IPS-NIHi11 (cell line): ENCODE data around the gene PDCD1.
A peak's percentile ranks its signal among the peaks of the same experiment; 100 is the strongest.
"Not testable (repeated sequence)": the region's sequence is repeated elsewhere in the genome, so short reads cannot be mapped to it uniquely, and the experiment has no call there.

ENCODE experiments used
- DNase-seq: peaks from one replicate; pipeline ENCODE4 v3.0.0; 2012; ENCODE audit warnings: mixed read lengths, low spot score

PDCD1 gene

DNA sequence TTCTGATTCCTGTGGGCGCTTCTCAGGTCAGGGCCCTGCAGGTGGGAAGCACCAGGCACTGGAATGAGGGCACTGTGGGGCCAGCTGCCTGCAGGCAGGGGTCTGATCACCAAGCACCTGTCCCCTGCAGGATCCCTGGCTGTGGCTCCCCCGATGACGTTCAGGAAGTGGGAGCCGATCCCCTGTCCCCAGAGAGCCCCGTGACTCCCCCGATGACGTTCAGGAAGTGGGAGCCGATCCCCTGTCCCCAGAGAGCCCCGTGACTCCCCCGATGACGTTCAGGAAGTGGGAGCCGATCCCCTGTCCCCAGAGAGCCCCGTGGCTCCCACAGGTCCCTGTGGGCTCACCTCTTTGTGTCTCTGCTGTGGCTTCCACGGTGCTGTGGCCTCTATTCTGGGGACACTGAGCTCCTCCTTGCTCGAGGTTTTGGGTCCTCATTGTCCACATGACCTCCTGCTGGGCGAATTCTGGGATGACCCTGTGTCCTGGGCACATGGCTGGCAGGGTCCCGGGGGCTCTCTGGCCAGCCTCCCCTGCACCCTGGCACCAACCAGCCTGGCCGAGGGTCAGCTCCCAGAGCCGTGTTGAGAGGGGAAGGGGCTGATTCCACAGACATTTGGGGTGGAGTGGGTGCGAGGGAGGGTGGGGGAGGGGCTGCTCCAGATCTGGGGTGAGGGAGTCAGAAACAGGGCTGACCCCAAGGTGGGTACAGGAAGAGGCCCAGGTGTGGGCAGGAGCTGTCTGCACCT, 44.9 kb downstream of the PDCD1 start:
- peak; percentile 8 for DNase-seq

DNA sequence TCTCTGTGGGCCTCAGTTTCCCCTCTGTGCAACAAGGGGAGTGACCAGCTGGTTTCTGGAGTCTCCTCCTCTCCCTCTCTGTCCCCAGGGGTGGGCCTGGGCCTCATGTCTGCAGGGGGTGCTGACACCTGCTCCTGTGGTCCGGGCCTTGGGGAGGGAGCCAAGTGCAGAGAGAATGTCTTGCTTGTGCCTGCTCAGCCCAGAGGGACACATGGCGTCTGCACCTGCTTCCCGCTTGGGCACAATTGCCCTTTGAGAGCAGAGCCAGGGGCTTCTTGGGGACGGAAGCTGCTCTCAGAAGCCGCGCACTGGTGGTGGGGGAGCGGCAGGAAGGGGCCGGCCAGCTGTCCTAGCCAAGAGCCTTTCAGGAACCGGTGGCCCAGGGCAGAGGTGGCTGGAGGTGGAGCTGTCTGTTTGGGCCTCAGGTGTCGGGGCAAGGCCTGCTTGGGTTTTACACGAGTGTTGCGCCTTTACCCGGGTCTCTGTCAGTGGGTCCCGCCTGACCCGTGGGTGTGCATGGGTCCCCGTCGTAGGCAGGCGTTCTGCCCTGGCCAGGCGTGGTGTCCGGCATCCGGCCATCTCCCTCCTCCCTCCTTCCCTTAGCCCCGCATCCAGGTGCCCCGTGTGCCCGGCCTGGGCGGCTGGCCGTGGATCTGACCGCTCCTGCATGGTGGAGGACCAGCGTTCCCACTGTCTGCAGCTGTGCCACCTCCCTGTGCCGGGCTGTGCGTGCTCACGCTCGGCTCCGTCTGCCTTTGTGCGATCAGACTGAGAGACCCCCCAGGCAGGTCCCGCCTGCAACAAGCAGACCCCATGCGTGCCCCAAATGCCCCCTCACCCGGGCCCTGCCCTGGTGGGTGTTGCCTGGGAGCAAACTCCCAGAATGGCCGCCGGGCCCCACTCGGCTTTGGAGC, 45.7 kb downstream of the PDCD1 start:
- DNase-seq: peak; percentile 8

DNA sequence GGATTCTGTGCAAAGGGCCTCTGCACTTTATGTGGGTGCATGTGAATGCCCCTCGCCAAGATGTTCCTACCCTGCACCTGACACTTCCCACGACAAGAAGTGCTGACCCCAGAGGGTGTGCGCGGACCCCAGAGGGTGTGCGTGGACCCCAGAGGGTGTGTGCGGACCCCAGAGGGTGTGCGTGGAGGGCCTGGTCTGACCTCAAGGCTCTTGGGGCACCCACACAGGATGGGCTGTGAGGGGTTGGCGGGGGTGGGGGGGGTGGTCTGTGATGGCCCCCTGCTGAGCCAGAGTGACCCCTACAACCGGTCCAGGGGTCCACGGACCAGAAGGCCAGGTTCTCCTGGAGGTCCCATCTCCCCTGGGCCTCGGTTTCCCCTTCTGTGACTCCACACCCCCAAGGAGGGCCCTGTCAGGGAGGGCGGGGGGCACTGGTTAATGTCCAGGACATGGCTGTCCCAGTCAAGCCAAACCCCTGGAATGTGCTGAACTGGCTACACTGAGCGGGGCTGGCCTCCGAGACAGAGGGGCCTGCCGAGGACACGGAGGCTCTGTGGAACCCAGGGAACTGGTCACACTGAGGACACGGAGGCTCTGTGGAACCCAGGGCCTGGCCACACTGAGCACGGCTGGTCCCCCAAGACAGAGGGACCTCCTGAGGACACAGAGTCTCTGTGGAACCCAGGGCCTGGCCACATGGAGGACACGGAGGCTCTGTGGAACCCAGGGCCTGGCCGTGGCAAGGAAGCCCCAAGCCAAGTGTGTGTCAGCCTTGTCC, 46.6 kb downstream of the PDCD1 start:
- DNase-seq: no peak

DNA sequence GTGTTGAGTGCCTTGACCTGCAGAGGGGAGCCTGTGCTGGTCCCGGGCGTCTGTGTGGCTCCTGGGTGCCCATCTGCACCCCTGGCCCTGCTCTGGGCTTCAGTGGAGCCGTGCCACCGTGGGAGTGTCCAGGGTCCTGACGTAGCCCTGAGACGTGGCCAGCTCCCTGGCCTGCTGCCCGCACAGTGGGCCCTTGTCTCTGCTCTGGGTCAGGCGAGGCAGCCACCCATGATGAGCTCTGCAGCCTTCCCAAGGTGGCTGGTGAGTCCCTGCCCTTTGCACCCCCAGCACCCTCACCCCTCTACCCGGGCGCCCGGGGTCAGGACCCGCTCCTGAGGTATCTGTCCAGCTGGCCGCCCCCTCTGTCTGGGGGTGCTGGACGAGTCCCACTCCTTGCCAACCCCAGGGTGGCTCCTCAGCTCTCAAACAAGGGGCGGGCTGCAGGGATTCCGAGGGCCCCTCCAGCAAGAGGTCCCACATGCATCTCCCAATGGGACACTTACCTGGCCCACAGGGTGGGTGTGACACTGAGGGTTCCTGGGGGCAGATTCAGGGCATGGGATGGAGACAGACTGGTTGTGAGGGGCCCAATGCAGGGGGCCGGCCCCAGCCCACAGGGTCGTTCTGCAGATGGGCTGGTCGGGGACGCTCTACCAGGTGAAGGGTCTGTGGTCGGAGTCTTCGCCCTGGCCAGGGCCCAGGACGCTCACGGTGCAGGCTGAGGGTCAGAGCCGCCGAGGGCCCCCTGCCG, 47.3 kb downstream of the PDCD1 start:
- peak; percentile 10 for DNase-seq

DNA sequence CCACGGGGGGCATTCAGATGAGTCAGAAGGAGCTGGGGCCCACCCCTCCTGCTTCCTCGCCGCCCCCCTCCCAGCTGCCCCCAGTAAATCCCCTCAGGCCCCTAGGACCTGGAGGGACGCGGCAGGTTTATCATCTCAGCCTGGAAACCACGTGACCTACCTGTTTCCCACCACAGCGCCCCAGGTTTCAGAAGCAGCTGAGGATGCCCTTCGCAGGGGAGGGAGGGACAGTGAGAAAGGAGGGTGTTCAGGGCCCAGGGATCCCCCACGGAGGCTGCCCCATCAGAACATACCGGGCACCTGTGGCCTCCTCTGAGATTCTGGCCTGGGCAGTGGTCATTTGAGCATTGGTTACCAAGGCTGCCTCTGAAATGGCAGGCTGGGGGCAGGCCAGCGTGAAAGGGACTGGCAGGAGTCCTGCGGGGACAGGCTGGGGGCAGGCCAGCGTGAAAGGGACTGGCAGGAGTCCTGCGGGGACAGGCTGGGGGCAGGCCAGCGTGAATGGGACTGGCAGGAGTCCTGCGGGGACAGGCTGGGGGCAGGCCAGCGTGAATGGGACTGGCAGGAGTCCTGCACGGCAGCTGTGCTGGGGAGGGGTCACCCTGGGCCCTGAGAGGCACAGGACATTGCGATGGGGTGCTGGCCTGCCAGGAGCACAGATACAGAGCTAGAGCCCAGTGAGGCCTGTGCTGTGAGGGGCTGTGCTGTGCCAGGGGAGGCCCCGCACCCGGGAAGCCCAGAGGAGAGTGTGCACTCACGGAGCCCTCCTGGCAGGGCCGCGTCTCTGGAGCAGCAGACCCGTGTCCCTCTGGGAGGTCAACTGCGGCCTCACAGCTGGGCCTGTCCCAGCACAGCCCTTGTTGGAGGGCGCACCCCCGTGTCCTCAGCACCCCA, 48.1 kb downstream of the PDCD1 start:
- DNase-seq: peak; percentile 23

DNA sequence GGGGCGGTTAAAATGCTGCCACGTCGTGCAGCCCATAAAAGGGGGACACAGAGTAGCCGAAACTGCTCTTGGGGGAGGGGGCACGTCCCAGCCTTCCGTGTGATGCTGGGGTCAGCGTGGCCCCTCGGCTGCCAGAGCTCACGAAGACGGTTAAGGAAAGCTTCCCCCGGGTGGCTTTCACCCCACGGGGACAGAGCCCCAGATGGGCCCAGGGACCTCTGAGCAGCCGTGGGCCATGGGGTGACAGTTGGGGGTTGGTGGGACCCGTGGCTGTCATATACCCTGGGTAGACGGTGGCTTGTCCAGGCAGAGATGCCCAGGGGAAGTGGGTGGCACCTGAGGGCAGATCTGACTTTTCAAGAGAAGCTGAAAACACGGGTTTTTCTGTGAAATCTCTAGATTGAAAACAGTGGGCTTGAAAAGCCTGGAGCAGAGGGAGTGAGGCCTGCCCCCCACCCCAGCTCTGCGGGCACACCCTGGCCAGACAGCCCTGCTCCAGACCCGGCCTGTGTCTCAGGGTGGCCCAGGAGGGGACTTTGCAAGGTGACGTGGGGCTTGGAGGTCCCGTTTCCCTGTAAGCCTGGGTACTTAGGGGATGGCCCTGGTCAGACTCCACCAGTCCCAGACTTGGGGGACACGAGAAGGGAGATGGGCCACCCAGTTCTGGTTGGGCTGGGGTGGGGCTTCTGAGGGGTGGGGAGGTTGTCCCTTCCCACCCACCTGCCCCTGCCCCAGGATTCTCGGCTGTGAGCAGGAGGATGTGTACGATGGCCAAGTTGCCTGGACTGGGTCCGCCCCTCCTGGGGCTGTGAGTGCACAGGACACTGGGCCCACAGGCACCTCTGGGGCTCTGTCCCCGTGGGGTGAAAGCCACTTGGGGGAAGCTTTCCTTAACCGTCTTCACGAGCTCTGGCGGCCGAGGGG, 49.0 kb downstream of the PDCD1 start:
- DNase-seq: no peak

DNA sequence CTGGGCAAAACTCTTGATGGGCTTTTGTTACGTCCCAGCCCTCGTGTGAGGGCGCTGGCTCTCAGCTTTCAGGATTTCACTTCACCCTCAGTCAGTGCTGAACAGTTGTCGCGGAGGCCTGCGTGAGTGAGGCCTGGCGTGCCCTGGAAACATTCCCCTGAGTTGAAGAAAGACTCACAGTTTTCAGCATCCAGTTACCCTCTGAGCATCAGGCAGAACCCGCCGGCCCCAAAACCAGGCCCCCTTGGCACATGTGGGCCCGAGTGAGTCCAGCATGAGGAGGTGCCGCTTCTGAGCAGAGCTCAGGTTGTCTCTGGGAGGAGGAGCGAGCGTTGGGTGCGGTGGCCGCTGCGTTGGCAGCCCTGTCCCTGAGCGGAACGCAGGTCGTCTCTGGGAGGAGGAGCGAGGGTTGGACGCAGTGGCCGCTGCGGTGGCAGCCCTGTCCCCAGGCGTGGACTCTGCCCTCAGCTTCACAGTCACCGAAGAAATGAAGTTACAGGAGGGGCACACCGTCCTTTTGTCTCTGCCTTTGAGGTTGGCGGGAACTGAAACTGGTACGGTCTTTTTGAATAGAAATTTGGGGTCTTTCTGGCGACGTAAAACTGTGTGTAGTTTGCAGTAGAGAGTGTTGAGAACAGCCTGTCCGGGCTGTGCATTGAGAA, 49.8 kb downstream of the PDCD1 start, which contains the start of gene NEU4:
TSS of gene NEU4 (plus strand) at position 473 of the 662 bp plus-strand sequence. CDS start 5,292 bp downstream, outside the sequence.
- peak; percentile 43 for DNase-seq

DNA sequence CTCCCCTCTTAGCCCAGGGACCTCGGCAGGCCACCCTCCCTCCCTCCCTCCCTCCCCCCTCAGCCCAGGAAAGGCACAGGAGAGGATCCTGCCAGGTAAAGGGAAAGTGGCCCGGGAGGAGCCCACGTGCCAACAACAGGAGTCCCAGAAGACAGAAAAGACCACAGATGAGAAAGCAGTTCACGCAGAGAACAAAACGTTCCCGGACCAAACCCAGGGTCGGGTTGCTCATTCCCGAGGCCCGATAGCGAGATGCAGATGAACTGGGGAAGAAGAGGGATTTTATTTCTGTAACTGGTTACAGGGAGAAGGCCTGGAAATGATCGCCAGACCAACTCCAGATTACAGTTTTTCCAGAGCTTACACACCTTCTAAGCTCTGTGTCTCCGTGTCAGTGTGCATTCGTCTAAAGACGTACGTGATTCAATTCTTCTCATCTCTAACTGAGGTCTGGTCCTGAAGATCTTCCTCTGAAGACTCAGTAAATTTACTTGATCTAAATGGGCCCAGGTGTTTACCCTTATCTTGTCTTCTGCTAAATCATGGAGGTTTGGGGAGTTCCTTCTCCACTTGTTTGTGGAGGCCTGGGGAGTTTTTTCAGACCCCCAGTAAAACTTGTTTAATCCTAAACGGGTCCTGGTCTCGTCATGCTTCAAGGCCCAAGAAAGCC, 50.5 kb downstream of the PDCD1 start:
- DNase-seq: peak; percentile 41

DNA sequence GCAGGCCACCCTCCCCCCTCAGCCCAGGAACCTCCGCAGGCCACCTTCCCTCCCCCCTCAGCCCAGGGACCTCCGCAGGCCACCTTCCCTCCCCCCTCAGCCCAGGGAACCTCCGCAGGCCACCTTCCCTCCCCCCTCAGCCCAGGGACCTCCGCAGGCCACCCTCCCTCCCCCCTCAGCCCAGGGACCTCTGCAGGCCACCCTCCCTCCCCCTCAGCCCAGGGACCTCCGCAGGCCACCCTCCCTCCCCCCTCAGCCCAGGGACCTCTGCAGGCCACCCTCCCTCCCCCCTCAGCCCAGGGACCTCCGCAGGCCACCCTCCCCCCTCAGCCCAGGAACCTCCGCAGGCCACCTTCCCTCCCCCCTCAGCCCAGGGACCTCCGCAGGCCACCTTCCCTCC, 52.5 kb downstream of the PDCD1 start:
- DNase-seq: not testable (repeated sequence)

DNA sequence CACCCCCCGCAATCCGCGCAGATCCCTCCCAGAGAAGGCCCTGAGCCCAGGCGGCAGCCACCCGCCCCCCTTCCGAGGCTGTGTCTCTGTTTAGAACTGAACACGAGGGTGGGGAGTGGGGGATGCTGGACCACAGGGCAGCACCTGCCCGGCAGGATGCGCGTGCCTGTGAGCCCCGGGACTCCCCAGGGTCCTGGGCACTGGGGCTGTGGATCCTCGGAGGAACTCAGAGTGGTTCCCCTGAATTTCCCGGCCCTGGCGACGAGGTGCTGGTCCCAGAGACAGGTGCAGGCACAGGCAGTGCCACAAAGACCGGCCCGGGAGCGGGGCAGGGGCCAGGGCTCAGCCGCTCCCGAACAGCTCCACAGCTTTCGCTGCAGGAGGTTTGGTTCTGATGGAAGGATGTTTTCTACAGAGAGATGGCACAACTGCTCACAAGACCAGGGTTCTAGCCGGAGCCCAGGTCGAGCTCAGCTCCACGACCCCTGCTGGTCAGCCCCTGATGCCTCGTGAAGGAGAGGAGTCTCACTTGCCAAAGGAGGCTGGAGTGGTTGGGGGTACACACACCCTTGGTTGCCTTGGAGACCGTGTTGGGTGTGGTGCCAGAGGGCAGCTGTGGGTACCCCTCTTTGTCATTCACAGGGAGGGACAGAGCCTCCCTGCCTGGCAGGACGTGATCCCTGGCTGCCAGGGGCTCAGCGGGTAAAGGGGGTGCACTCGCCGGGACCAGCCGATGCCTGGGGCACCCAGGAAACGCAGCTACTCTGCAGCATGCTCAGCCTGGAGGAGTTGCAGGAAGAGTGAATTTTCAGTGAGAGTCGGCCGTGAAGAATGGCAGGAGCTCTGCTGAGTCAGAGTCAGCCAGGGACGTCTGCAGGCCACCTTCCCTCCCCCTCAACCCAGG, 54.1 kb downstream of the PDCD1 start:
- DNase-seq: peak; percentile 26

DNA sequence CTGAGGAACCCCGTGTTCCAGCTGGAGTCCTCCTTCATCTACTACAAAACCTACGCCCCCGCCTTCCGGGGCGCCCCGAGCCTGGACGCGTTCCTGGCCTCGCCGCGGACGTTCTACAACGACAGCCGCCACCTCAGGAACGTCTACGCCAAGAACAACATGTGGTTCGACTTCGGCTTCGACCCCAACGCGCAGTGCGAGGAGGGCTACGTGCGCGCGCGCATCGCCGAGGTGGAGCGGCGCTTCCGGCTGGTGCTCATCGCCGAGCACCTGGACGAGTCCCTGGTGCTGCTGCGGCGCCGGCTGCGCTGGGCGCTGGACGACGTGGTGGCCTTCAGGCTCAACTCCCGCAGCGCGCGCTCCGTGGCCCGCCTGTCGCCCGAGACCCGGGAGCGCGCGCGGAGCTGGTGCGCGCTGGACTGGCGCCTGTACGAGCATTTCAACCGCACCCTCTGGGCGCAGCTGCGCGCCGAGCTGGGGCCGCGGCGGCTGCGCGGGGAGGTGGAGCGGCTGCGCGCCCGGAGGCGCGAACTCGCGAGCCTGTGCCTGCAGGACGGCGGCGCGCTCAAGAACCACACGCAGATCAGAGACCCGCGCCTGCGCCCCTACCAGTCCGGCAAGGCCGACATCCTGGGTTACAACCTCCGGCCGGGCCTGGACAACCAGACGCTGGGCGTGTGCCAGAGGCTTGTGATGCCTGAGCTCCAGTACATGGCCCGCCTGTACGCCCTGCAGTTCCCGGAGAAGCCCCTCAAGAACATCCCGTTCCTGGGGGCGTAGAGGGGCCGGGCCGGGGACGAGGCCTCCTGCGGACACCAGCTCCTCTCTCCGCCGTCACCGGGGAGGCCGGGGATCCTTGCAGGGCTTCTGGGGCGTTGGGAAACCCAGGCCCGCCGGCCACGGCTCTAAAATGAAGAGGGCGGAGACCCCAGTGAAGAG, 55.0 kb downstream of the PDCD1 start:
- DNase-seq: peak; percentile 70

DNA sequence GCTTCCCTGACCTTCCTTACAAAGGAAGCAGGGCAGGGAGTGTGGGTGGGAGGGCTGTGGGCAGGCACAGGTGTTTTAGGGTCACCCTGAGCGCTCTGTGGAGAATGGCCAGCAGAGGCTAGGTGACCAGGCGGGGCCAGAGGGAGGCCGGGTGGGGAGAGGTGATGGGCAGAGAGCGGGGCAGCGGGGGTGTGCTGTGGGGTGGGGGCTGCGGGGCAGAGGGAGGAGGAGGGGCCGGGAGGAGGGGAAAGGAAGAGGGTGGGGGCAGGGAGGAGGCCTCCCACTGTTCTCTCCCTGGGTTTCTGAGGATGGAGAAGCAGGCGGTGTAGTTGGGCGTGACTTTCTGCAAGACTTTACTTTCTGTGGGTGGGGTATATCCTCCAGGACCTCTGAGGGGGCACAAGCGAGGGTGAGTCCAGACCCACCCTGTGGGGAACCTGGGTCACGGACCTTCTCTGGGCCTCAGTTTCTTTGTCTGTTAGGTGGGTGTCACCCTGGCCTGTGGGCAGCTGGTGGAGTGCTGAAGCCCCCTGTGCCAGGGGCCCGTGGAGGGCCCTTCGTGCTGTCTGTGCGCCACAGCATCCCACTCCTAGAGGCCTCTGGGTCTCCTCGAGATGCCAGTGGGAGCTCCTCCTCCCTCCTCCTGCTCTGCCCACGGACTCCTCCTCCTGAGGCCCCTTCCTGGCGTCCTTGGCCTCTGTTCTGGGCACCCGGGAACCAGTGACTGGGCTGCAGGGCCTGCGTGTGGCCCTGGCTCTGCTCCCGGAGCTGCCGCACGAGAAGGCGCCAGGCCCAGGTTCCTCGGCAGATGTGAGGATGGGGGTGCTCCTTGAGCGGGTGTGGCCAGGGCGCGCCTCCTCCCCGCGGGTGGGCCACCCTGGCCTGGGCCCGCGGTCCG, 56.0 kb downstream of the PDCD1 start:
- no peak for DNase-seq

DNA sequence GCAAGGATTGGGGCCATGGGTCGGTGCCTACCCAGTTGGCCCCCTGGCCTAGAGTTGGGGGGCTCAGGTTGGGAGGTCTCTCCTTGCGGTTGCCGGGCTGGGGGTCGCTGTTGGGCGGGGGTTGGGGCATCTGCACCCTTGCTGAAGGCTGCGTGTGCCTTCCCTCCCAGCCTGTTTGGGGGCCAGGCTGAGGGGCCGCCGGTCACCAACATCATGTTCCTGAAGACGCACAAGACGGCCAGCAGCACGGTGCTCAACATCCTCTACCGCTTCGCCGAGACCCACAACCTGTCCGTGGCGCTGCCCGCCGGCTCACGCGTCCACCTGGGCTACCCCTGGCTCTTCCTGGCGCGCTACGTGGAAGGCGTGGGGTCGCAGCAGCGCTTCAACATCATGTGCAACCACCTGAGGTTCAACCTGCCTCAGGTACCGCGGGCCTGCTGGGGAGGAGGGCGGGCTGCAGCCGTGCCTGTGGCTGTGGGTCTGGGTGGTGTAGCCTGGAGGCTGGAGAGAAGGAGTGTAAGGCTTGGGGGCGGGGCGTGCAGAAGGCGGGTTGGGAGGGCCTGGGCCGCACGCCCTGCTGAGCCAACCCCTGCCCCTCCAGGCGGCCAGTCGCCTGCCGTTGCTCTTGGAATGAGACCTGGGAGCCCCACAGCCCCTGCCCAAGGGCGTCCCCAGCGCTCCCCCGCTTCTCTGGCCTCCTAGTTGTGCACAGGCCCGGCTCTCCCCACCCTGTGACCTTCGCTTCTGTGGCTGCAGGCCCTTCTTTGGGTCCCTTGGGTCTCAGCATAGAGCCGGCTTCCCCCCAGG, 56.9 kb downstream of the PDCD1 start:
- DNase-seq: peak; percentile 75
